Right lobe of liver (tissue), 6 donors: ENCODE data around the gene SOBP. TPM values are rescaled to one million over a fixed set of nuclear protein-coding genes. Genes with fewer than 3 reads are reported as not detected.

ENCODE experiments used
- ATAC-seq, 4 donors: fragments of 200-7000 bp; cut with Tn5 transposase; one replicate each; pipeline ENCODE4 v1.9.1; 2020; ENCODE audit warnings: mild to moderate bottlenecking in 4 of 4, moderate library complexity in 4 of 4
- DNase-seq, 3 donors: peaks; one replicate each; pipeline ENCODE4 v3.0.0-alpha.2; 2020
- H3K27ac ChIP-seq, 3 donors: fragments of 200-600 bp; one replicate each; pipeline ENCODE4 v1.8.0; 2022
- H3K27me3 ChIP-seq, 2 donors: fragments of 200-600 bp; one replicate each; pipeline ENCODE4 v1.8.0; 2022
- H3K36me3 ChIP-seq, 4 donors: fragments of 200-600 bp; sonication (generic) in 1 of 4; one replicate each; pipeline versions ENCODE4 v1.5.1 to v1.8.0; 2017 to 2022; ENCODE audit warnings: control low read depth in 1 of 4
- H3K4me1 ChIP-seq, 4 donors: fragments of 200-600 bp; sonication (generic) in 1 of 4; one replicate each; pipeline versions ENCODE4 v1.5.1 to v1.8.0; 2017 to 2022; ENCODE audit warnings: control low read depth in 1 of 4
- H3K4me3 ChIP-seq, 3 donors: fragments of 200-600 bp; one replicate each; pipeline ENCODE4 v1.8.0; 2022
- H3K9me3 ChIP-seq, 4 donors: fragments of 200-600 bp; sonication (generic) in 1 of 4; one replicate each; pipeline versions ENCODE4 v1.5.1 to v1.8.0; 2017 to 2022; ENCODE audit warnings: control low read depth in 1 of 4
- CTCF ChIP-seq, 4 donors: fragments of 200-600 bp in 3 of 4; fragments of 450-650 bp in 1 of 4; IDR thresholded peaks; one replicate each; pipeline versions ENCODE4 v1.5.1 to v1.8.0; 2016 to 2022; ENCODE audit warnings: antibody characterized with exemption in 4 of 4, mild to moderate bottlenecking in 2 of 4
- POLR2A ChIP-seq: fragments of 450-650 bp; IDR thresholded peaks from one replicate; pipeline ENCODE4 v1.6.1; 2017; ENCODE audit warnings: antibody characterized with exemption, mild to moderate bottlenecking
- WGBS: methylation state at CpG from one replicate; pipeline ENCODE4 v1.1.6; 2018; ENCODE audit warnings: low coverage, low lambda C conversion rate; ENCODE audit not compliant: insufficient coverage; ENCODE audit errors: missing lambda C conversion rate; 5-methylcytosine and 5-hydroxymethylcytosine counted together
- intact Hi-C, 2 donors: fragments of 100-400 bp; cut with DNase I; formaldehyde crosslinking; loops; one replicate each; pipeline versions ENCODE4 v1.11.2 to v1.14.1; 2022
- total RNA-seq, 6 experiments: library from RNA; depleted of rRNA in 2 of 6; stranded (reverse); fragments of >200 nt in 2 of 6; fragmentation: NEBNext Ultra II Directional in 3 of 6; extraction: Animal tissue kit (Norgen Biotek cat#: 25700) in 3 of 6; gene quantifications; one replicate each; pipeline versions ENCODE4 v1.1.0 to v1.2.4, GENCODE V29; 2016 to 2023
- donor health status: DM: no; HTN: yes; CAD: no.
- donor health status: DM: no; HTN: no; CAD: no.
- donor health status: DM: no; HTN: no; CAD: no.
- donor health status: DM: no; HTN: yes; CAD: no.
- donor health status: DM: no; HTN: yes; CAD: no.

SOBP gene
- total RNA-seq, 6 experiments from 2014 or later, result 1.3 to 3.5 (median 1.6) TPM

GRCh38 chr6:107708435-107708834, 218.5 kb downstream of the SOBP start:
- intact Hi-C loops, result no loop called here
- Histone ChIP-seq H3K27me3 (no peaks in the 10 kb centered on the region), H3K4me1 (no peaks in the 10 kb centered on the region), H3K4me3 (no peak overlapping the region), H3K9me3 (no peaks in the 10 kb centered on the region), H3K36me3 (no peaks in the 10 kb centered on the region), H3K27ac (no peak overlapping the region)
- ATAC-seq (no peak), DNase-seq (no peak)
- TF ChIP-seq CTCF (IDR thresholded peaks at IDR 0.05) (no peak), POLR2A (no peak)
- 52% methylated on average over 5 of the region's 6 CpGs for WGBS

GRCh38 chr6:107709341-107709740, 219.4 kb downstream of the SOBP start:
- TF ChIP-seq POLR2A (no peak), CTCF (IDR thresholded peaks at IDR 0.05) (no peak)
- Histone ChIP-seq H3K9me3 (no peaks in the 10 kb centered on the region), H3K4me1 (no peaks in the 10 kb centered on the region), H3K36me3 (no peaks in the 10 kb centered on the region), H3K4me3 (no peak overlapping the region), H3K27ac (no peak overlapping the region), H3K27me3 (no peaks in the 10 kb centered on the region)
- ATAC-seq (no peak), DNase-seq (no peak)
- 76% methylated on average over 7 of the region's 7 CpGs for whole genome bisulfite sequencing
- intact Hi-C loops, result no loop called here

Other genes starting within 250 kb of the SOBP start
- gene PDSS2, start 30.6 kb upstream of the SOBP start, total RNA-seq, result 10 to 100 TPM; 17.0 to 25.1 (median 19.0) TPM